HEK293 (cell line): ENCODE measurements around the gene PAPSS2.

Experiments used
- CTCF ChIA-PET: fragments of 350-600 bp; formaldehyde crosslinking; extraction: SDS; loops from one replicate; lab custom pipeline; 2021; ENCODE audit warnings: antibody characterized with exemption; lab: Yijun Ruan, JAX
- POLR2A ChIA-PET: fragments of 300-600 bp; formaldehyde crosslinking; extraction: SDS; loops from one replicate; lab custom pipeline; 2020; ENCODE audit warnings: antibody characterized with exemption, inconsistent platforms; lab: Yijun Ruan, JAX
- H3K27ac ChIP-seq: fragments of 200-500 bp; sonication (Bioruptor generic); 2 replicates; pipeline ENCODE4 v1.5.1; 2014; ENCODE audit warnings: low read depth, low read length, control low read depth, inconsistent platforms; ENCODE audit errors: extremely low read depth
- H3K36me3 ChIP-seq, 2 experiments: fragments of 200-500 bp in 1 of 2; sonication (Bioruptor generic) in 1 of 2; 1 replicate in 1 of 2; 2 replicates in 1 of 2; pipeline ENCODE4 v1.5.1; 2014 to 2017; ENCODE audit warnings: inconsistent platforms in 2 of 2, low read length in 2 of 2; ENCODE audit not compliant: control insufficient read depth in 2 of 2, insufficient read depth in 1 of 2
- H3K4me1 ChIP-seq: fragments of 200-500 bp; sonication (Bioruptor generic); 2 replicates; pipeline ENCODE4 v1.5.1; 2014; ENCODE audit warnings: mild to moderate bottlenecking, low read length, inconsistent platforms; ENCODE audit not compliant: control insufficient read depth, insufficient read depth
- H3K4me3 ChIP-seq: 2 replicates; pipeline ENCODE4 v1.5.1; 2011; ENCODE audit warnings: low read depth, mild to moderate bottlenecking, control low read depth, low read length, moderate library complexity
- H3K9me3 ChIP-seq: fragments of 200-500 bp; sonication (Bioruptor generic); 2 replicates; pipeline ENCODE4 v1.5.1; 2014; ENCODE audit warnings: low read depth, low read length, inconsistent platforms; ENCODE audit not compliant: control insufficient read depth, insufficient read depth
- GLIS1 ChIP-seq: fragments of 450-650 bp; formaldehyde crosslinking; IDR thresholded peaks from 2 replicates; pipeline ENCODE4 v1.5.1; 2016; ENCODE audit warnings: missing biosample characterization, missing genetic modification characterization
- KLF8 ChIP-seq: fragments of 450-650 bp; formaldehyde crosslinking; IDR thresholded peaks from 2 replicates; pipeline ENCODE4 v1.5.1; 2016; ENCODE audit warnings: missing biosample characterization, missing genetic modification characterization
- SALL2 ChIP-seq: fragments of 450-650 bp; formaldehyde crosslinking; IDR thresholded peaks from 2 replicates; pipeline ENCODE4 v1.5.0; 2017; ENCODE audit warnings: missing biosample characterization, mild to moderate bottlenecking, missing genetic modification characterization, borderline replicate concordance
- SP7 ChIP-seq: fragments of 450-650 bp; formaldehyde crosslinking; IDR thresholded peaks from 2 replicates; pipeline ENCODE4 v1.5.1; 2016; ENCODE audit warnings: missing biosample characterization, missing genetic modification characterization
- ZNF202 ChIP-seq: fragments of 450-650 bp; formaldehyde crosslinking; IDR thresholded peaks from 2 replicates; pipeline ENCODE4 v1.5.1; 2016; ENCODE audit warnings: missing biosample characterization, missing genetic modification characterization, borderline replicate concordance
- ZNF324 ChIP-seq: fragments of 450-650 bp; formaldehyde crosslinking; IDR thresholded peaks from 2 replicates; pipeline ENCODE4 v1.5.1; 2016; ENCODE audit warnings: missing biosample characterization, missing genetic modification characterization
- ZNF350 ChIP-seq: fragments of 450-650 bp; formaldehyde crosslinking; IDR thresholded peaks from 2 replicates; pipeline ENCODE4 v1.5.0; 2017; ENCODE audit warnings: missing biosample characterization, mild to moderate bottlenecking, missing genetic modification characterization
- ZNF366 ChIP-seq: fragments of 450-650 bp; formaldehyde crosslinking; conservative IDR thresholded peaks from 2 replicates; pipeline ENCODE4 v1.5.1; 2016; ENCODE audit warnings: missing biosample characterization, missing genetic modification characterization
- ZNF501 ChIP-seq: fragments of 450-650 bp; formaldehyde crosslinking; IDR thresholded peaks from 2 replicates; pipeline ENCODE4 v1.5.1; 2016; ENCODE audit warnings: missing biosample characterization, missing genetic modification characterization
- ZNF514 ChIP-seq: fragments of 450-650 bp; formaldehyde crosslinking; IDR thresholded peaks from 2 replicates; pipeline ENCODE4 v1.5.1; 2016; ENCODE audit warnings: missing biosample characterization, missing genetic modification characterization
- ZNF558 ChIP-seq: fragments of 450-650 bp; formaldehyde crosslinking; IDR thresholded peaks from 2 replicates; pipeline ENCODE4 v1.5.1; 2016; ENCODE audit warnings: missing biosample characterization, missing genetic modification characterization
- ZNF610 ChIP-seq: fragments of 450-650 bp; formaldehyde crosslinking; IDR thresholded peaks from 2 replicates; pipeline ENCODE4 v1.5.1; 2016; ENCODE audit warnings: missing biosample characterization, missing genetic modification characterization, borderline replicate concordance
- ZNF777 ChIP-seq: fragments of 450-650 bp; formaldehyde crosslinking; IDR thresholded peaks from 2 replicates; pipeline ENCODE4 v1.5.1; 2017; ENCODE audit warnings: missing biosample characterization, missing genetic modification characterization, borderline replicate concordance
- TF ChIP-seq, protein P1 (sequence below): fragments of 450-650 bp; formaldehyde crosslinking; IDR thresholded peaks from 2 replicates; pipeline ENCODE4 v1.5.1; 2016; ENCODE audit warnings: missing biosample characterization, missing genetic modification characterization
- TF ChIP-seq, protein P2 (sequence below): fragments of 450-650 bp; formaldehyde crosslinking; IDR thresholded peaks from 2 replicates; pipeline ENCODE4 v1.5.1; 2017; ENCODE audit warnings: missing biosample characterization, missing genetic modification characterization
- TF ChIP-seq, protein P3 (sequence below): fragments of 450-650 bp; formaldehyde crosslinking; IDR thresholded peaks from 2 replicates; pipeline ENCODE4 v1.5.0; 2017; ENCODE audit warnings: missing biosample characterization, missing genetic modification characterization, borderline replicate concordance
- TF ChIP-seq, protein P4 (sequence below): fragments of 450-650 bp; formaldehyde crosslinking; IDR thresholded peaks from 2 replicates; pipeline ENCODE4 v1.5.1; 2017; ENCODE audit warnings: missing biosample characterization, missing genetic modification characterization

PAPSS2 gene

DNA sequence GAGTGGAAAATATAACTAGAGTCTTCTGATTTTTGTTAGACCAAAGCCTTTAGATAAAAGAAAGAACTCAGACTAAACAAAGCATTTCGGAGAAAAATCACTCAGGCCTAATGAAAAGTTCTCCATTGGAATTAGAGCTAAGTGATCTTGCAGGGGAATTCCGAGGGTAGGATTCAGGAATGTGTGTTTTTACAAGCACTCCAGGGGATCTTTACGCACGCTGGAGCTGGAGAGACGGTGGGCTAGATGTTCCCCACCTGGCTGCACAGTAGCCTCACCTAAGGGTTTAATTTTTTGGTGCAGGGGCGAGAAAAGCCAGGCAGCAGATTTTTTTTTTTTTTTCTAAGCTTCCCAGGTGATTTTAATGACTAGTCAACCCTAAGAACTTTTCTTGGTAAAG, 7.9 kb upstream of the PAPSS2 start:
- TF ChIP-seq KLF8 (tag by site-specific recombination), result no peak
- TF ChIP-seq, protein P1, sequence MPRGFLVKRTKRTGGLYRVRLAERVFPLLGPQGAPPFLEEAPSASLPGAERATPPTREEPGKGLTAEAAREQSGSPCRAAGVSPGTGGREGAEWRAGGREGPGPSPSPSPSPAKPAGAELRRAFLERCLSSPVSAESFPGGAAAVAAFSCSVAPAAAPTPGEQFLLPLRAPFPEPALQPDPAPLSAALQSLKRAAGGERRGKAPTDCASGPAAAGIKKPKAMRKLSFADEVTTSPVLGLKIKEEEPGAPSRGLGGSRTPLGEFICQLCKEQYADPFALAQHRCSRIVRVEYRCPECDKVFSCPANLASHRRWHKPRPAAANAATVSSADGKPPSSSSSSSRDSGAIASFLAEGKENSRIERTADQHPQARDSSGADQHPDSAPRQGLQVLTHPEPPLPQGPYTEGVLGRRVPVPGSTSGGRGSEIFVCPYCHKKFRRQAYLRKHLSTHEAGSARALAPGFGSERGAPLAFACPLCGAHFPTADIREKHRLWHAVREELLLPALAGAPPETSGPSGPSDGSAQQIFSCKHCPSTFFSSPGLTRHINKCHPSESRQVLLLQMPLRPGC, result peak; percentile 48; the same call in 1 of the 2 replicates
- TF ChIP-seq GLIS1 (tag by site-specific recombination), result peak; percentile 80
- no peak for TF ChIP-seq ZNF202 (tag by site-specific recombination)
- TF ChIP-seq ZNF558 (tag by site-specific recombination), result no peak
- no peak overlapping the region for H3K4me3 ChIP-seq
- H3K36me3 ChIP-seq, result no peaks in the 10 kb centered on the region
- POLR2A ChIA-PET, result interaction anchor here (0.6 kb wide), 1 partner anchor 93 kb away, joined by 3 read pairs; no protein-coding TSS in a partner anchor
- CTCF ChIA-PET, result interaction anchor here (0.8 kb wide), 1 partner anchor 88 kb away, joined by 3 read pairs; no protein-coding TSS in a partner anchor
- H3K4me1 ChIP-seq, result no peaks in the 10 kb centered on the region
- no peak overlapping the region for H3K27ac ChIP-seq
- no peaks in the 10 kb centered on the region for H3K9me3 ChIP-seq

DNA sequence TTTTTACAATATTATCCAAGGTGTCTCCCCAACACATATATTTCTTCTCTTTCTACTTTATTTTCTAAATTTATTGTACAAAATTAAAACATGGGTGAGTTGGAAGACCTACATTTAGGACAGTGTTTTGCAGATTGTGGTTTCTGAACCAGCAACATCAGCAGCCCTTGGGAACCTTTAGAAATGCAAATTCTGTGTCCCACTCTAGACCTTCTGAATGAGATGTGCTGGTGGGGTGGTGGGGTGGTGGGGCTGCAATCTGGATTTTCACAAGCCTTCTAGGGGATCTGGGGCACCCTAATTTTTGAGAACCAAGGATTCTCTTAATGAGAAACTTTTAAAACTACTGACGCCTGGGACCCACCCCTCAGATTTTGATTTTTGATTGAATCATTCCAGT, 7.4 kb upstream of the PAPSS2 start:
- ChIA-PET CTCF (interaction anchor here (0.8 kb wide), 1 partner anchor 87 kb away, joined by 3 read pairs; no protein-coding TSS in a partner anchor), POLR2A (interaction anchor here (0.6 kb wide), 1 partner anchor 93 kb away, joined by 3 read pairs; no protein-coding TSS in a partner anchor)
- no peak overlapping the region for H3K4me3 ChIP-seq
- no peaks in the 10 kb centered on the region for H3K9me3 ChIP-seq
- H3K27ac ChIP-seq, result no peak overlapping the region
- H3K36me3 ChIP-seq, result no peaks in the 10 kb centered on the region
- TF ChIP-seq SP7 (tag by site-specific recombination) (no peak), ZNF501 (tag by site-specific recombination) (no peak), SALL2 (no peak), ZNF777 (tag by site-specific recombination) (no peak), ZNF366 (tag by site-specific recombination) (no peak), ZNF610 (tag by site-specific recombination) (no peak), ZNF514 (no peak), ZNF324 (tag by site-specific recombination) (no peak), ZNF350 (tag by site-specific recombination) (no peak)
- TF ChIP-seq, protein P2, sequence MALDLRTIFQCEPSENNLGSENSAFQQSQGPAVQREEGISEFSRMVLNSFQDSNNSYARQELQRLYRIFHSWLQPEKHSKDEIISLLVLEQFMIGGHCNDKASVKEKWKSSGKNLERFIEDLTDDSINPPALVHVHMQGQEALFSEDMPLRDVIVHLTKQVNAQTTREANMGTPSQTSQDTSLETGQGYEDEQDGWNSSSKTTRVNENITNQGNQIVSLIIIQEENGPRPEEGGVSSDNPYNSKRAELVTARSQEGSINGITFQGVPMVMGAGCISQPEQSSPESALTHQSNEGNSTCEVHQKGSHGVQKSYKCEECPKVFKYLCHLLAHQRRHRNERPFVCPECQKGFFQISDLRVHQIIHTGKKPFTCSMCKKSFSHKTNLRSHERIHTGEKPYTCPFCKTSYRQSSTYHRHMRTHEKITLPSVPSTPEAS (tag by site-specific recombination), result no peak
- TF ChIP-seq, protein P3, sequence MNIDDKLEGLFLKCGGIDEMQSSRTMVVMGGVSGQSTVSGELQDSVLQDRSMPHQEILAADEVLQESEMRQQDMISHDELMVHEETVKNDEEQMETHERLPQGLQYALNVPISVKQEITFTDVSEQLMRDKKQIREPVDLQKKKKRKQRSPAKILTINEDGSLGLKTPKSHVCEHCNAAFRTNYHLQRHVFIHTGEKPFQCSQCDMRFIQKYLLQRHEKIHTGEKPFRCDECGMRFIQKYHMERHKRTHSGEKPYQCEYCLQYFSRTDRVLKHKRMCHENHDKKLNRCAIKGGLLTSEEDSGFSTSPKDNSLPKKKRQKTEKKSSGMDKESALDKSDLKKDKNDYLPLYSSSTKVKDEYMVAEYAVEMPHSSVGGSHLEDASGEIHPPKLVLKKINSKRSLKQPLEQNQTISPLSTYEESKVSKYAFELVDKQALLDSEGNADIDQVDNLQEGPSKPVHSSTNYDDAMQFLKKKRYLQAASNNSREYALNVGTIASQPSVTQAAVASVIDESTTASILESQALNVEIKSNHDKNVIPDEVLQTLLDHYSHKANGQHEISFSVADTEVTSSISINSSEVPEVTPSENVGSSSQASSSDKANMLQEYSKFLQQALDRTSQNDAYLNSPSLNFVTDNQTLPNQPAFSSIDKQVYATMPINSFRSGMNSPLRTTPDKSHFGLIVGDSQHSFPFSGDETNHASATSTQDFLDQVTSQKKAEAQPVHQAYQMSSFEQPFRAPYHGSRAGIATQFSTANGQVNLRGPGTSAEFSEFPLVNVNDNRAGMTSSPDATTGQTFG, result no peak
- TF ChIP-seq, protein P4, sequence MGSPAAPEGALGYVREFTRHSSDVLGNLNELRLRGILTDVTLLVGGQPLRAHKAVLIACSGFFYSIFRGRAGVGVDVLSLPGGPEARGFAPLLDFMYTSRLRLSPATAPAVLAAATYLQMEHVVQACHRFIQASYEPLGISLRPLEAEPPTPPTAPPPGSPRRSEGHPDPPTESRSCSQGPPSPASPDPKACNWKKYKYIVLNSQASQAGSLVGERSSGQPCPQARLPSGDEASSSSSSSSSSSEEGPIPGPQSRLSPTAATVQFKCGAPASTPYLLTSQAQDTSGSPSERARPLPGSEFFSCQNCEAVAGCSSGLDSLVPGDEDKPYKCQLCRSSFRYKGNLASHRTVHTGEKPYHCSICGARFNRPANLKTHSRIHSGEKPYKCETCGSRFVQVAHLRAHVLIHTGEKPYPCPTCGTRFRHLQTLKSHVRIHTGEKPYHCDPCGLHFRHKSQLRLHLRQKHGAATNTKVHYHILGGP (tag by site-specific recombination), result no peak
- H3K4me1 ChIP-seq, result peaks cover under 1% of the 10 kb centered on the region
